ENCODE measurements around the gene CRYGN.

Gene CRYGN

DNA sequence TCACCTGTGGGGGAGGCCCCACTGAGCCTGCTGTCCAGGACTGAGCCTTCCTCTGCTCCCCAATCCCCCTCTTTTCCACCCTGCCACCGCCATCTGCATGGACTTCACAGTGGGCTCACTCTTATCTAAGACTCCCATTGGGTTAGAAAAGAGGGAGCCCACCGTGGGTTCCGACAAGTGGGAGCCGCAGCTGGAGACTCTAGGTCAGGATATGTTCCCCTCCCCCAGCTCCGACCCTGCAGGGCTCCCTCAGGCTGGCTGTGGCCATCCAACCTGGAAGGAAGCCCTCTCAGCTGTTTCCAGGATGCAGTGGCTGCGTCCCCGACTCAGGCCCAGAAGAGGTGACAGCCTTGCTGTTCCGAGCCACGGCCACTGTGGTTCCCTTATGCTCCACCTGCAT is 34.9 kb downstream of the CRYGN start:
- no peak for DNase-seq

DNA sequence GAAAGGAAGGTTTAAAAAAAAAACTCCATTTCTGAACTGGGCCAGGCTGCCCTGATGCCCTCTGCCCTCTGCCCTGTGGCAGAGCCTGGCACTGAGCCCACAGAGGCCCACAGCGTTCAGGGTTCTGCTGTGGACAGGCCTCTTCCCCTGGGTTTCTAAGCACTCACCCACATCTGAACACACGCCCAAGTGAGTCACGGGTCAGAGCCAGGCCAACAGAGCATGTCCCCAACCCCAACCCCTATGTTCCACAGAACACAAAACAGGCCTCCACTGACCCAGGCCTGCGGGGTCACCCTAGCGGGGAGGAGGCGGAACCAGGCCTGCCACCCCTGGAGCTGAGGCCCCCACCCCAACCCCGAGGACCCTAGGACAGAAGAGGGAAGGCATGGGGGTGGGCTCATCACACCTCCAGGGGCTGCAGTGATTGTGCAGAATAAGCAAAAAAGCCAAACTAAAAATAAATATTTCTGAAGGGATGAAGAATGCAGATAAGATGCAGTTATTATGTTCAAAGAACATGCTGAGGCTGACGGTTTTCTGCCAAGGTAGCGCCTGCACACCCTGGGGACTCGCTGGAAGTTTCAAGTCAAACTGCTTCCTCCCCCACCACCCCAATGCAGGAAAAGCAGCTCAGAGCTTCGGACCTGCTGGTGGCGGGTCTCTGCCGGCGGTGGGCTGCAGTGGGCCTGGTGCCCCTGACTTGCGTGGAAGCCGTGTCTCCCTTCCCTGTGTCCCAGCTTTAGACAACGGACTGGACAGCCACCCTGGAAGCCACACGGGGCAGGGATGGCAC is 35.5 kb downstream of the CRYGN start:
- DNase-seq, result no peak

DNA sequence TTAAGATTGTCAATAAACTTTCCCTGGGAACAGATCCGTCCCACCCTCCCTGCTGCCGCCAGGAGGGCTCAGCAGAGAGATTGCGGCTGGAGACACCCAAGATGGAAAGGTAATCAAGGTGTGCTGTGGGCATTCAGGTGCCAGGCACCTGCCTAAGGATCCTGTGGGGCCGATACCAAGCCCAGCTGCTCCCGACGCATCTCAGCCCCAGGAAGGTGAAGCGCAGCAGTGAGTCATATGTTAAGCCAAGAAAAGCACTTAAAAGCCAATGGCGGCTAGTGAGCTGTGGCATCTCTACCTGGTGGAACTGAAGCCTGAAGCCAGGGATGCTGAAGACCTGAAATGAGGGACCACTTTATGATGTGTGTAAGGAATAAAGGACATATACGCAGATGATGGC is 36.2 kb downstream of the CRYGN start:
- no peak for DNase-seq

DNA sequence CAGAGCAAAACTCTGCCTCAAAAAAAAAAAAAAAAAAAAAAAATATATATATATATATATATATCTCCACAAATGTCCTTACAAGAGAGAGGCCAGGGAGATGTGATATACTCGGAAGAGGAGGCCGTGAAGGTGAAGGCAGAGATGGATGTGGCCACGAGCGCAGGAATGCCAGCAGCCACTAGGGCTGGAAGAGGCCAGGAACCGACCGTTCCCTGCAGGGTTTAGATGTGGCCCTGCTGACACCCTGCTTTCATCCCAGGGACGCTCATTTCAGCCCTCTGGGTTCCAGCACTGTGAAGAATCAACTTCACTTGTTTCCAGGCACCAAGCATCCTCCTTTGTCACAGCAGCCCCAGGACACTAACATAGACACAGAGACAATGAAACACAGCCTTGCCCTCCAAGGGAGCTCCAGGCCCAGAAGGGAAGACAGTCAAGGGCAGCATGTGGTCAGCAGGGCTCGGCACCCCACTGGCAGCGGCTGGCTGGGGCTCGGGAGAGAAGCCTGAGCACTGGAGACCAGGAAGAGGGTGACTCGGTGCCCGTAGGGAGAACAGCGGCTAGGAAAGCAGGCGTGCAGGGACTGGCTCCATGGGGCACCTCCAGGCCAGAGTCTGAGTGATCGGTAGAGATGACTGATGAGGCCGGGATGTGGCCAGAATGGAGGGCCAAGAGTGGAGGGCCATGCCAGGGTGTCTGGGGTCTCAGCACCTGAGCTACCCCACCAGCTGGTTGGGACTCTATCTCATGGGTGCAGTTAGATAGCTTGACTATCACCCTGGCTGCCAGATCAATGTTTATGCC is 37.7 kb downstream of the CRYGN start:
- DNase-seq, result no peak

DNA sequence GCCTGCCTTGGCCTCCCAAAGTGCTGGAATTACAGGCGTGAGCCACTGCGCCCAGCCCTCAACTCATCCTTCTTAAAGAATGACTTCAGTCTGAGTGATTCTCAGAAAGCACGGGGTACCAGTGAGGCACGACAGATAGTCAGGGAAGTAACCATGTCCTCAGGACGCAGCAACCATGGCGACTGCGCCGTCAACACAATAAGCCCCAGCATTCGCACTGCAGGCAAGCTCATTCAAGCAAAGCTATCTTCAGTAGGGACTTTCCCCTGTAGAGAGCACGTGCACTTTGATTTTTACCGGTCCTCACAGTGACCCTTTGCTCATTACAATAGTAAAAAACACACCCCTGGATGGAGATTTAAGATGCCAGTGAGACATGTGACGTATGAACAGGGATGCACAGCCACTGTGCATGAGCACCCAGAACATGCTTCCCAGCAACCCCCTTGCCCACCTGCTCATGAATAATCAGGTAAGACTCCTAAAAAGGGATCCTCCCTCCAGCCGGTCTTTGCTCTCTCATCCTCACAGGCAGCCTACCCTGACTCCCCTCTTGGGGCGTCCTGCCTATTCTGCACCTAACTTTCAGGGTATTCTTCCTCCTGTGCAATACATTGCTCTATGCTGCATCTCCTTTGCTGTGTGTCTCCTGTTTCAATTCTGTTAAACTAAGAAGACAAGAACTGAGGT is 39.2 kb downstream of the CRYGN start:
- DNase-seq, result no peak

DNA sequence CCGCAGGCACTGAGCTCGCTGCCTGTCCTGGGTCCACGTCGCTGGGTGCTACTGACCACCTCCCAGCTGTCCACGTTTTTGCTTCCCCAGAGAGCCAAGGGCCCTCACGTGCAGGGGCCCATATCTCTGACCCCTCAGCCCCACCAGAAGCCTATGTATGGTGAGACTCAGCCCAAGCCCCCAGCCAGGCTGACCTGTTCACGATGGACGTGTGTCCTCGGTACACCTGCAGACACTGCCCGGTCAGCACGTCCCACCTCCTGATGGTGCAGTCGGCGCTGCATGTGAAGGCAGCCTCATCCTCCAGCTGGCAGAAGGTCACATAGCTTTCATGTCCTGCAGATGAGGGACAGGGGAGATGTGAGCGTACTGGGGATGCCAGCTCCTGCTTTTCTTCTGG is 40.0 kb downstream of the CRYGN start:
- DNase-seq, result no peak

DNA sequence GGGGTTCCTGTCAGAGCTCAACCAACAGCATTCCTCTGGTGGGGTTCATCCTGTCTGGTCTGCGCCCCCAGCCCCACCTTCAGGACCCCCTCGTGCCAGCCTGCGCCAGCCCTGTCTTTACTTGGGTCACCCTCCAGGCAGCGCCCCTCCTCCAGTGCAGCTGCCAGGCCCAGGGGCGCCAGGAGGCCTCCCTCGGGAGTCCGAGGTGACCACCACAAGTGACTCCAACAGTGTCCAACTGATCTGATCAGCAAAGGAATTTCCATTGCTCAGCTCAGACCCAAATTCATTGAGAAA is 40.7 kb downstream of the CRYGN start:
- DNase-seq, result no peak

DNA sequence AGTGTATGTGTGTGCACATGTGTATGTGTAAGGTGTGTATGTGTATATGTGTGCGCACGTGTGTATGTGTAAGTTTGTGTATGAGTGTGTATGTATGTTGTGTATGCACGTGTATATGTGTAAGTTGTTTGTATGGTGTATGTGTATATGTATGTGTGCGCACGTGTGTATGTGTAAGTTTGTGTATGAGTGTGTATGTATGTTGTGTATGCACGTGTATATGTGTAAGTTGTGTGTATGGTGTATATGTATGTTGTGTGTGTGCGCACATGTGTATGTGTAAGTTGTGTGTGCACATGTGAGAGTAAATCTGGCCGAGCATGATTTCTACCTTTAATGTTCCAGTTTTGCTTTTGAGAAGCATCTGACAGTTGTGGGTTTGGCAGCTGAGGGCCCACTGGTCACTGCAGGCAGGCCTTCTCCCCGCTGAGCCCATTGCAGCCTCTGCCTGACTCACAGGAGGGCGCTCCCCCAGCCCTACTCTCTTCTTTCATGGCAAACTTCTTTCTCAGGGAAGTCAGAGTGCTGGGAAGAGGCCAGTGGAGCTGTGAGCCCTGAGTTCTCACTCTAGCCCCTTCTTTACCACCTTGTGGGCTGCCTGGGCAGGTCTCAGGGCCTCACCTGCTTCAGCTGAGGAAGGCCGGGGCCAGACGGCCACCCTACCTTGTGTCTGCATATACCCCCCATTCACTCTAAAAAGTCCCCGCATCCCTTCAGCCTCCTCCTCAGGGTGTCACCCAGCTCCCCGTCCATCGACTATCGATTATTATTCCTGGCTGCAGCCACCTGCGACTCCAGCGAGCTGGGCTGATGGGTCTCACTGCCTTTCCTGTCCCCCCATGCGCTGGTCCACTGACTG is 41.3 kb downstream of the CRYGN start:
- DNase-seq, result no peak

DNA sequence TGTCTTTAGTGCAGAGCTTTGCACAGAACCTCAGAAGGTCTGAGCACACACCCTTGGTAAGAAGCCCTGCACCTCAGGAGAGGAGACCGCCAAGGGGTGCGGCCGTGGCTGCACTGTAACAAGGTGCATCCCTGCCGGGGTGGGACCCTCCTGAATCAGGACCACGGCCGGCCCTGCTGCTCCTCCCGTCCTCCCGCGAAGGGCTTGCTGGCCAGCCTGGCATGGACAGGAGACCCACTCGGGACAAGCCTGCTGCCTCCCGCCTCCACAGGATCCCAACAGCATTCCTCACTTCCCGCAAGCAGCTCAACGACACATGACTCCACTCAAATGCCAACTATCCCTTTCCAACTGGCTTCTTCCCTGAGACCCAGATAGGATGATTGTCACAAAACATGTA is 42.9 kb downstream of the CRYGN start:
- no peak for DNase-seq

DNA sequence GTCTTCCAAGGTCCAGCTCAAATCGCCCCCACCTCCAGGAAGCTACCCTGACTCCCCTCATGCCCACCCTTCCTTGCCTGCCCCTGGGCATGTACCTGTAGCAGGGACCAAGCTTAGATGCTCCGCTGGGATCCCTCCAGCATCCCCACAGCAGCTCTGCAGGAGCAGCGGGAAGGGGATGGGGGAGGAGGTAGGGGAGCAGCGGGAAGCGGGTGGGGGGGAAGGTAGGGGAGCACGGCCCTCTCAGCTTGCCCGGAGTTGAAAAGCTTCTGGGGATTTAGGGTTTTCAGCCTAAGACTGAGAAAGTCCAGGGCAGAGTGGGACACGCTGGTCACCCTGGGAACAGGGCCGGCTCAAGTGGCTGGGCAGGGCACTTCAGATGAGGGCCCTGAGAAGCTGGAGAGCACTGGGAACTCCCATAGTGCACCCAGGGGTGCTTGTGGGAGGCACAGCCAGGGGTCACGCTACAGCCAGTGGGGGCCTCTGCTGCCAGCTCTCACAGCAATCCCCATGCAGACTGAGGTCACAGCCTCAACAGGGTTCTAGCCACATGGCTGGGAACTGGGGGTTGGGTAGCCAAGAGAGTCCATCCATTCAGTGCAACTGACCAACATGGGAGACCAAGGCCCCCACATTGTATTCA is 43.5 kb downstream of the CRYGN start:
- no peak for DNase-seq

DNA sequence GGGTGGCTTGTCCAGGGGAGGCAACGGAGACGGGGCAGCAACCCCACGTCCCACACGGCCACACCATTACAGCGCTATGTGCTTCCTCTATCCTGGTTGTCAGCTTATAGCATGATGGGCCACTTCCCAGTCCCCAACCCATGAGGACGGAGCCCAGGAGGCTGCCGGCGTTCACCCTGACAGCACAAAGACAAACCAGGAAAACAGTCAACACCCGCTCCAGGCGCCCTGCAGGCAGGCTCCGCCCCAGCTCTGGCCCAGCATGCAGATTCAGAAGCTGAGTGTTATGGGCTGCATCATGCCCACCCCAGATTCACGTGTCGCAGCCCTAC is 44.9 kb downstream of the CRYGN start:
- no peak for DNase-seq

DNA sequence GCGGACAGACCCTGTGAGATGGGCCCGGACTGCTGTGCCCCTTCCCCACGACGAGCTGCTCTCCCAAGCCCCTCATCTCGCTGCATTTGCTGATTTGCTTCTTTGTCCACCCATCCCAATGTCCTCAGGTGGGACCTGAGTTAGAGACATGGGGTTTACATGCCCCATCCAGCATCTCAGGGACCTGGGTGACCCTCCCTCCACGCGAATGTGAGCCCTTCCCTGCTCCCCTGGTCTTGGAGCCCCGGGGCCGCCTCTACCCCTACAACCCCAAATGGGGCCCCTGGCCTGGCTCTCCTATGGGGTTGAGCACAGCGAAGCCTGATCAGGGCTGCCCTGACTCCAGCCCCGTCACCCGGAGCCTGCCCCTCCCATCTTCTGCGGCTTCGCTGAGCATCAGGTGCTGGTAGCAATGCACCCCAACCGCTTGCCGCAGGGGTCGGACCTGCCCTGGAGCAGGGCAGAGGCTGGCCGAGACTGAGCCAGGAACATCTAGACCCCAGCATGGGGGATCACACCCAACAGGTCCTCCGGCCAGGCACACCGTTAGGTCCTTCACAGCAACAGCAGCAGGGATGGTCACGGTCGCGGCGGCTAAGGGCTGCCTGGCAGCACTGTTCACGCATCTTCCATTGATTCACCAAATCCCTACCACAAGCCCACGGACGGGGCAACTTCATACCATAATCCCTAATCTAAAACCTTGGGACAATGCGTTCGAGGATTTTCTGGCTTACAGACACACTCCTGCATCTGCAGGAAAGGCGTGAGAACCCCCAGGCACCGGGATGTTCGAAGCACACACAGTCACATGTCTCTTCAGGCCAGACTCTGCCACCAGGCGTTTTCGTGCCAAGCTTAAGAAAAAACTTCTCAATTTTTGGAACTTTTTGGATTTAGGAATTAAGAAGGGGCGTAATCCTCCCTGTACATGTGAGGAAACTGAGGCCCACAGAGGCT is 45.6 kb downstream of the CRYGN start:
- DNase-seq, result no peak

DNA sequence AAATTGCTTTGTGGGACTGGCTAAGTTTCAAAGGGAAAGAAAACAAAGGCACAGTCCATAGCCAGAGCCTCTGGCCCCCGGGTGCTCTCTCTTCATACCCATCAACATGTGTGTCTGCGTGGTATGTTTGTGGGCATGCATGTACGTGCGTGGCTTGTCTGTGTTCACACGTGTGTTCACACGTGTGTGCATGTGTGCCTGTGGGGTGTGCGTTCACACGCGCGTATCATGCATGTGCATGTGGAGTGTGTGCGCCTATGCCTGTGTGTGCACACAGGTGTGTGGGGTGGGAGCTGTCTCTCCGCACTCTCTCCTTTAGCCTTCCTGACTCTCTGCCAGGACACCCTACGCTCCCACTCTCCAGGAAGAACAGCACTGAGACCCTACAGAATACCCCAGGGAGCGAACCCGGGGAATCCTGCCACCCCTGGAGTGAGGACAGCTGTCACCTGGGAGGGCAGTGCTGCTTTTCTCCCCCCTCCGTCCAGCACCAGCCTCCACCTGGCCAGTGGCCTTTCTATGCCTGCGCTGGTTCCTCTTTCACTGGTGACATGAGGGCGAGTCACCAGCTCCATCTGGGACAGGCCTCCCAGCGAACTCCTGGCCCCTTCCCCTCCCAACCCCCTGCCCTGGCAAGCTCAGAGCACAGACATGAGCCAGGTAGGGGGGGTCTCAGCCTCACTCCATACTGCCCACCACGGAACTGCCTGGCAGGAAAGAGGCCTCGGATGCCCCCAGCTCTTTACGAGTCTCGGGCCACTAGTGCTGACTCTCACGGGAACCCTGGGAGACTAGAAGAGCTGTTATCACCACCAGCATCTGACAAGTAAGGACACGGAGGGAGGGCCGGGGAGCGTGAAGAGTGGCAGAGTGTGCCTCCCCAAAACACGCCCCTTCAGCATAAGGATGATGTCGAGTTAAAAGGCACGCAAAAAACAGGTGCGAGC is 46.6 kb downstream of the CRYGN start:
- DNase-seq, result no peak

DNA sequence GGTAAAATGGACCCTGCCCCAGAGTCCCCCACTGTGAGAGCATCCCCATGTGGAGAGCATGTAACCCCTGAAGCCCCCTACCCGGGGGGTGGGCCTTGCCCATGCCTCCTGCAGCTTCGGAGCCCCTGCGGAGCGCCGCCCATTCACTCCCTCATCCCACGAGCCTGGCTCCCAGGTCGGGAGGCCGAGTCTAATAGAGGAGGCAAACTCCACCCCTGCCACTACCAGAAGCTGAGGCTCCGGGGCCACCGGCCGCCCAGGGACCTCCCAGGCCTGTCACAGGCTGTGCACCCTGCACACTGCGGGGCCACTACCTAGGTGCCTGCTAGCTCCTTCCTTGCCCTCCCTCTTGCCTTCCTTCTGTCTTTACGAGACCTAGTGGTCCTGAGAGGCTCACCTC is 47.5 kb downstream of the CRYGN start:
- no peak for DNase-seq

DNA sequence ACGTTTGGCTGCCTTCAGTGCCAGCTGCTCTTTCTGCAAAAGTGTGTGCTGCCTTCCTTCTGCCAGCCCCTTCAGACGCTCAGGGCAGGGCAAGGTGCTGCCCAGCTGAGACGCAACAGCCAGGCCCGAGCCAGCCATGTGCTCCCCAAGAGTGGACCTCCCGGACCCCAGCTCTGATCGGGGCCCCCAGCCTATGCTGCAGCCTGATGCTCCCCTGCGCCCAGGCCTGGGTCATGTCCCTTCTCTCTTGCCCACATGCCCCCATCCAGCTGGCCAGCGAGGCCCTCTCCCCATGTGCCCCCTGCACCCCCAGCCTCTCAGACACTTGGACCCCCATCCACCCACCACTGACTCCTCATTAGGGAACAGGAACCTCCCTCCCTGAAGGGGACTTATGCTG is 47.9 kb downstream of the CRYGN start:
- DNase-seq, result no peak

DNA sequence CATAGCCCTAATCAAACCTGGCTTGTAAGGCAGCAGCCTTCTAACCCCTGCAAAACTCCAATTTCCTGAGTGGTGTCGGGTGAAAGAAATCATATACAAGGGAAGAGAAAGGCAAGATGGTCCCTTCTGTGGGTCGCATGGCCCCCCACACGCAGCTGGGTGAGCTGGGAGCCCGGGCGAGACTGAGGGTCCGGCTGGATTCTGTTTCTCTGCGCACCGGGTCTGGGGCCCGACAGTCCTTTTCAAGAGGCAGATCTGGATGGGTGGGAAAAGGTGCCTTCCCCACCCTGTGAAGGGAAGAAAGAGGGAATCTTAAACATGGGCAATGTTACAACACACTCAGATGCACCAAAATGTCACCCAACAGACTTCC is 48.6 kb downstream of the CRYGN start:
- DNase-seq, result no peak

DNA sequence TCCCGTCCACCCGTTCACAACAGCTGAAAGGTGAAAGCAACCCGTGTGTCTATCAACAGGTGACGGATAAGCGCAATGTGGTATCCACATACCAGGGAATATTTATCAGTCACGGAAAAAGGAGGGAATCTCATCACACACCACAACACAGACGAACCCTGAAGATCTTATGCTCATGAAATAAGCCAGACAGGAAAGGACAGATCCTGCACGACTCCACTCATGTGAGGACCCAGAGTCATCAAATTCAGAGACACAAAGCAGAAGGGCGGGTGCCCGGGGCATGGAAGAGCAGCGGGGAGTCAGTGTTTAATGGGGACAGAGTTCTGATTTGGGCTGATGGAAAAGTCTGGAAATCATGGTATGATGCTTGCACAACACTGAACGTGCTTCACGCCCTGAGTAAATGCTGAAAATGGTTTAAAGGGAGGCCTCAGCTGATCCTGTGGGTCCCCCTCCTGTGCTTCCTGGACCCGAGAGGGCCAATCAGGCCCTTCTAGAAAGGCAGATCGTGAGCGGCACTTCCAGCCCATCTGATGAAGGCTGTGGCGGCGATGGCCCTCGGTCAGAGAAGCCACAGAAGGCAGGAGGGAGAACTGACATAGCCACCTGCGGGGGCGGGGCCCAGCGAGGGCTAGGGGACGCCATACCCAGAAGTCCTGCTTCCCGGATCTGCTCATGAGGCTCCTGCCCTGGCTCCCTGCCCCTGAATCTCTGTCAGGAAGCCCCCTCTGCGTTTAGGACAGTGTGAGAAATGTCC is 49.2 kb downstream of the CRYGN start:
- no peak for DNase-seq

DNA sequence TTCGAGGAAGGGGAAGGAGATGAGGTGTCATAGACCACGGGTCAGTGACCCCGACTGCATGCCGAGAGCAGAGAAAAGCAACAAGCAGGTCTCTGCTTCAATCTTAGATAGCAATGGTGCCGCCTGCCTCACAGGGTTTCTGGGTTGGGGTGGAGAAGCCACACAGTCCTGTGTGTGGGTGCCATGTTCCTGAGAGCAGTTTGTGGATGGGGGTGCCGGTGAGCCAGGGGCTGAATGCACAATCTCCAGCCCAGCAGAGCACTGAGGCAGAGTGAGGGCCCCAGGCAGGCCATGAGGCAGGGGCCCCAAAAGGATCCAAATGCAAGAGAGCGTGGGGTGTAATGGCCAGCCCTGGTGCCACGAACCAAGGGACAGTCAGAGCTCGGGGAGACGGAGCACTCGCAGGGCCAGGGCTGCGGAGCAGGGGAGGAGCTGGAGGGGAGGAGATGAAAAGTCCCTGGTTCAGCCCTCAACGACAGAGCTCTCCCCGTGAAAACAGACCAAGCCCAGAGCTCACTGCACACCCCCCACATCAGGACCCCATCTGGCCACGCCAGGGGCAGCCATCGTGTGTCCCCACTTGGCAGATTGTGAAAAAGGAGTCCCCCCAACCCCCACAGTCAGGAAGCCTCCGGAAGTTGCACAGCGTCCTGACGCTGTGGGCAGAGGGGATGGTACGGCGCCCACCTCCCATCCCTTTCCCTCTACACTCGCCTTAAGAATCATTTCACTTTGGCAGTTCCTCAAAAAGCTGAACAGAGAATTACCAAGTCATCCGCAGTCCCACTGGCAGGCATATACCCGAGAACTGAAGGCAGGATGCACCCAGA is 50.0 kb downstream of the CRYGN start:
- no peak for DNase-seq
